ENCODE data around the gene SLAMF9. TPM values are rescaled to one million over a fixed set of nuclear protein-coding genes. Genes with fewer than 3 reads are reported as not detected.

The SLAMF9 gene
- total RNA-seq, 1 donor from 2014 or later: not detected

- Mint-ChIP-seq H3K27me3 (no peaks in the 10 kb centered on the region), H3K9me3 (peaks cover 3% of the 10 kb centered on the region), H3K36me3 (peaks cover 11% of the 10 kb centered on the region), H3K4me3 (no peak overlapping the region), H3K4me1 (ENCODE audit: unreplicated experiment) (peaks cover 57% of the 10 kb centered on the region), H3K27ac (peak overlapping the region; percentile 21)
- no peak for DNase-seq (ENCODE audit: extremely low spot score, unreplicated experiment)
- TF ChIP-seq CTCF (conservative IDR thresholded peaks at IDR 0.05): no peak
Measured at GRCh38 chr1:159917533-159918351, 36.3 kb downstream of the SLAMF9 start.

DNA sequence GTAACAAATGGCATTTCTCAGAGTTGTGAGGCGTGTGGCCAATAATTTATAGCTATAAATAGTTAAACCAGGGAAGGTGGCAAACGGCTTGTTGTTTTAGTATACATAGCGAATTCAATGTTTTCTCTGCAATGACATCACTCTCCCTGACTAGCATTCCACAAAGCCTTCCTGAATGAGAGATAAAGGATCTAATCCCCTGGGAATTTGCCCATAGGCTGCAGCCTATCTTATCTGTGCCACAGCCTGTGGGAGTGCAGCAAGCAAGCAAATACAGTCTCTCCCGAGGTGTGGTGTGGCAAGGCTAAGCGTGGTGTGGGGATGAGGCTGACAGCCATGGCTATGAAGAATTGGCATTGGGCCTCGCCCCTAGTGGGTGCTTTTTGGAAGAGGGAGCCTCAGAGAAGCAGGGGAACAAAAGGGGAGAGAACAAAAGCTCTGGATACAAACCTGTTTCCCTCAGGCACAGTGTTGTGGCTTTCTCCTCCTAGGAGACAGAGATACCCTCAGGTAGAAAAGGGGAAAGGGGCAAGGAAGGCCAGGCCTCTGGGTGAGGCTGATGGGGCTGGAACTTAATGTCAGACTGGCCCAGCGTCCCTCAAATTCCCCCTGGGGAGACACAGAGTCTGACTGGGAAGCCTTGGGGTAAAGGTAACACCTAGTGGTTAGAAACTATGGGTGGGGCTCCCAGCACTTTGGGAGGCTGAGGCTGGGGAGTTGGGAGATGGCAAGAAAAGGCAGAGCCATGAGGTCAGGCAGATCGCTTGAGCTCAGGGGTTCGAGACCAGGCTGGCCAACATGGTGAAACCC, 37.6 kb downstream of the SLAMF9 start:
- peaks cover 3% of the 10 kb centered on the region for H3K9me3 Mint-ChIP-seq
- DNase-seq (ENCODE audit: extremely low spot score, unreplicated experiment): no peak
- no peaks in the 10 kb centered on the region for H3K27me3 Mint-ChIP-seq
- H3K27ac Mint-ChIP-seq: peak overlapping the region; percentile 85
- H3K4me3 Mint-ChIP-seq: no peak overlapping the region
- H3K36me3 Mint-ChIP-seq: peaks cover 11% of the 10 kb centered on the region
- TF ChIP-seq CTCF (conservative IDR thresholded peaks at IDR 0.05): no peak
- peaks cover 55% of the 10 kb centered on the region for H3K4me1 Mint-ChIP-seq (ENCODE audit: unreplicated experiment)

- H3K9me3 Mint-ChIP-seq: peaks cover 3% of the 10 kb centered on the region
- H3K4me1 Mint-ChIP-seq (ENCODE audit: unreplicated experiment): peaks cover 57% of the 10 kb centered on the region
- H3K27me3 Mint-ChIP-seq: no peaks in the 10 kb centered on the region
- no peak for TF ChIP-seq CTCF (conservative IDR thresholded peaks at IDR 0.05)
- peaks cover 11% of the 10 kb centered on the region for H3K36me3 Mint-ChIP-seq
- peak overlapping the region; percentile 17 for H3K4me3 Mint-ChIP-seq
- H3K27ac Mint-ChIP-seq: peak overlapping the region; percentile 85
- no peak for DNase-seq (ENCODE audit: extremely low spot score, unreplicated experiment)
Measured at GRCh38 chr1:159915571-159916241, 38.3 kb downstream of the SLAMF9 start.

DNA sequence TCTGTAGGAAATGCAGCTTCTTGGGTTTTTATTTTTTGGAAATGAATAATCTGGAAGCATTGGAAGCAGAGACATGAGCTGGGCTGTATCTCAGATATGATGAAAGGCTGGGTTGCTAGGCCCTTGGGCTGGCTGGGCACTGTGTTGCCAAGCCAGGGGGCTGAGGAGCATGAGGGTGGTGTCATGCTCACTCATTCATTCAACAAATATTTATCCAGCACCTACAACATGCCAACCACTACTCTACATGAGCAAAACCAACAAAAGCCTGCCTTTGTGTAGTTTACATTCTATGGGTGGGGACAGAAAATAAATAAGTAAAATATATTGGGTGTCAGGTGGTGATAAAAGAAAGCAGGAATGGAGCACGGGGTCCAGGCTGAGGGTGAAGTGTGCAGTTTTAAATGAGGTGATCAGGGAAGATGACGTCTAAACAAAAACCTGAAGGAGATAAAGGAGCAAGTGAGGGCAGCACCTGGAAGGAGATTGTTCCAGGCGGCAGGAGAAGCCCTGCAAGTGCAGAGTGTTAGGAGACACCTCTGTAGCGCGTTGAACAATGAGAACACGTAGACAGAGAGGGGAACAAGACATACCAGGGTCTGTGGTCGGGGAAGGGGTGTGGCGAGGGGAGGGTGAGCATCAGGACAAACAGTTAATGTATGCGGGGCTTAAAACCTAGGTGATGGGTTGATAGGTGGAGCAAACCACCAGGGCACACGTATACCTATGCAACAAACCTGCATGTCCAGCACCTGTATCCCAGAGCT, 39.6 kb downstream of the SLAMF9 start:
- Mint-ChIP-seq H3K27ac (peak overlapping the region; percentile 77), H3K36me3 (peaks cover 8% of the 10 kb centered on the region), H3K27me3 (no peaks in the 10 kb centered on the region), H3K4me3 (peak overlapping the region; percentile 18), H3K9me3 (peaks cover 3% of the 10 kb centered on the region), H3K4me1 (ENCODE audit: unreplicated experiment) (peaks cover 67% of the 10 kb centered on the region)
- no peak for TF ChIP-seq CTCF (conservative IDR thresholded peaks at IDR 0.05)
- DNase-seq (ENCODE audit: extremely low spot score, unreplicated experiment): no peak

Measured in type B pancreatic cell (in vitro differentiated cells).